HepG2 (cell line): ENCODE data around the gene NDRG2. TPM values are rescaled to one million over a fixed set of nuclear protein-coding genes. Genes with fewer than 3 reads are reported as not detected.

Experiments used
- ADNP ChIP-seq: sonication (generic); formaldehyde crosslinking; IDR thresholded peaks from 2 replicates; pipeline ENCODE4 v1.4.0; 2020; ENCODE audit warnings: missing genetic modification reagents
- ATF7-NPFF ChIP-seq: sonication (generic); formaldehyde crosslinking; IDR thresholded peaks from 2 replicates; pipeline ENCODE4 v1.8.1; 2023; ENCODE audit warnings: mild to moderate bottlenecking, low read depth, missing genetic modification reagents, moderate library complexity
- HNRNPL ChIP-seq: fragments of 200-400 bp; formaldehyde crosslinking; IDR thresholded peaks from 2 replicates; pipeline ENCODE4 v1.6.1; 2017; ENCODE audit warnings: mild to moderate bottlenecking, low read depth, low read length
- IRF2 ChIP-seq: IDR thresholded peaks from 2 replicates; pipeline ENCODE4 v1.6.1; 2018; ENCODE audit warnings: missing genetic modification reagents, missing compliant biosample characterization
- ISL2 ChIP-seq: sonication (generic); formaldehyde crosslinking; IDR thresholded peaks from 2 replicates; pipeline ENCODE4 v1.5.0; 2020; ENCODE audit warnings: missing genetic modification reagents
- JARID2 ChIP-seq: sonication (generic); formaldehyde crosslinking; IDR thresholded peaks from 2 replicates; pipeline ENCODE4 v1.8.1; 2023; ENCODE audit warnings: missing genetic modification reagents, inconsistent platforms; ENCODE audit not compliant: insufficient replicate concordance
- MATR3 ChIP-seq: sonication (generic); formaldehyde crosslinking; IDR thresholded peaks from 2 replicates; pipeline ENCODE4 v1.4.0; 2020; ENCODE audit warnings: missing genetic modification reagents
- MTF1 ChIP-seq: sonication (generic); formaldehyde crosslinking; IDR thresholded peaks from 2 replicates; pipeline ENCODE4 v1.5.0; 2020; ENCODE audit warnings: missing genetic modification reagents
- MXI1 ChIP-seq: IDR thresholded peaks from 3 replicates; pipeline ENCODE4 v1.6.1; 2012; ENCODE audit warnings: low read depth, low read length, inconsistent platforms, borderline replicate concordance
- RBAK ChIP-seq: sonication (generic); formaldehyde crosslinking; IDR thresholded peaks from 2 replicates; pipeline ENCODE4 v1.5.1; 2020; ENCODE audit warnings: mild to moderate bottlenecking, missing genetic modification reagents
- RFX1 ChIP-seq: fragments of 450-650 bp; IDR thresholded peaks from 2 replicates; pipeline ENCODE4 v1.6.1; 2017
- SATB2 ChIP-seq: sonication (generic); formaldehyde crosslinking; IDR thresholded peaks from 2 replicates; pipeline ENCODE4 v1.5.0; 2020; ENCODE audit warnings: missing genetic modification reagents
- SMARCE1 ChIP-seq: fragments of 450-650 bp; IDR thresholded peaks from 2 replicates; pipeline ENCODE4 v1.6.1; 2017; ENCODE audit warnings: borderline replicate concordance
- TCF7 ChIP-seq: sonication (generic); IDR thresholded peaks from 2 replicates; pipeline ENCODE4 v1.6.1; 2016; ENCODE audit warnings: antibody characterized with exemption, low read depth
- ZFY ChIP-seq: sonication (generic); formaldehyde crosslinking; IDR thresholded peaks from 2 replicates; pipeline ENCODE4 v1.4.0; 2020; ENCODE audit warnings: missing genetic modification reagents
- ZMAT3 ChIP-seq: sonication (generic); formaldehyde crosslinking; conservative IDR thresholded peaks from 2 replicates; pipeline ENCODE4 v1.7.0; 2021; ENCODE audit warnings: missing genetic modification reagents
- ZNF225 ChIP-seq: sonication (generic); formaldehyde crosslinking; IDR thresholded peaks from 2 replicates; pipeline ENCODE4 v1.4.0; 2020; ENCODE audit warnings: mild to moderate bottlenecking, missing genetic modification reagents
- ZNF263 ChIP-seq: sonication (generic); formaldehyde crosslinking; IDR thresholded peaks from 2 replicates; pipeline ENCODE4 v1.4.0; 2020; ENCODE audit warnings: missing genetic modification reagents
- ZNF274 ChIP-seq: sonication (generic); formaldehyde crosslinking; IDR thresholded peaks from 2 replicates; pipeline ENCODE4 v1.5.1; 2020; ENCODE audit warnings: mild to moderate bottlenecking, missing genetic modification reagents
- ZNF569 ChIP-seq: sonication (generic); formaldehyde crosslinking; IDR thresholded peaks from 2 replicates; pipeline ENCODE4 v1.5.0; 2020; ENCODE audit warnings: mild to moderate bottlenecking, missing genetic modification reagents, moderate library complexity, borderline replicate concordance
- ZNF749 ChIP-seq: sonication (generic); formaldehyde crosslinking; IDR thresholded peaks from 2 replicates; pipeline ENCODE4 v1.8.0; 2022; ENCODE audit warnings: mild to moderate bottlenecking, missing genetic modification reagents, moderate library complexity, borderline replicate concordance
- polyA plus RNA-seq, 8 experiments: library from polyadenylated mRNA; depleted of rRNA in 3 of 8; stranded (reverse) in 7 of 8; unstranded in 1 of 8; fragments of >200 nt; fragmentation: Illumina TruSeq in 4 of 8; extraction: Trizol in 4 of 8; gene quantifications; 2 replicates each; pipeline versions ENCODE4 v1.2.1 to v1.2.3, GENCODE V29; 2011 to 2016; ENCODE audit warnings: low read depth in 4 of 8, missing spikeins in 1 of 8, mixed read lengths in 1 of 8; ENCODE audit not compliant: insufficient read depth in 1 of 8
- total RNA-seq, 5 experiments: library from RNA; depleted of rRNA; stranded (reverse); fragments of >200 nt; fragmentation: Illumina TruSeq; extraction: Trizol; gene quantifications; 2 replicates each; pipeline ENCODE4 v1.2.3, GENCODE V29; 2016; ENCODE audit warnings: low read depth in 1 of 5
- TF ChIP-seq, protein P1 (sequence below), 2 experiments: fragments of 450-650 bp in 1 of 2; sonication (generic) in 1 of 2; formaldehyde crosslinking; IDR thresholded peaks; 2 replicates each; pipeline versions ENCODE4 v1.5.0 to v1.8.0; 2020 to 2022; ENCODE audit warnings: mild to moderate bottlenecking in 1 of 2, missing genetic modification reagents in 1 of 2
- TF ChIP-seq, protein P2 (sequence below): sonication (generic); formaldehyde crosslinking; IDR thresholded peaks from 2 replicates; pipeline ENCODE4 v1.5.0; 2020; ENCODE audit warnings: missing genetic modification reagents
- TF ChIP-seq, protein P3 (sequence below): sonication (generic); formaldehyde crosslinking; IDR thresholded peaks from 2 replicates; pipeline ENCODE4 v1.8.1; 2023; ENCODE audit warnings: mild to moderate bottlenecking, missing genetic modification reagents, borderline replicate concordance
- TF ChIP-seq, protein P4 (sequence below), 2 experiments: sonication (generic) in 1 of 2; formaldehyde crosslinking in 1 of 2; IDR thresholded peaks; 2 replicates each; pipeline versions ENCODE4 v1.4.0 to v1.6.1; 2018 to 2020; ENCODE audit warnings: missing genetic modification reagents in 2 of 2, borderline replicate concordance in 1 of 2, low read depth in 1 of 2, mild to moderate bottlenecking in 1 of 2, missing biosample characterization in 1 of 2

Gene NDRG2
- total and polyA plus RNA-seq, 2 of the 13 experiments (the other 11 are each of a cell fraction or from before 2014, with no cell fraction given) = 27.2 to 189 TPM

DNA sequence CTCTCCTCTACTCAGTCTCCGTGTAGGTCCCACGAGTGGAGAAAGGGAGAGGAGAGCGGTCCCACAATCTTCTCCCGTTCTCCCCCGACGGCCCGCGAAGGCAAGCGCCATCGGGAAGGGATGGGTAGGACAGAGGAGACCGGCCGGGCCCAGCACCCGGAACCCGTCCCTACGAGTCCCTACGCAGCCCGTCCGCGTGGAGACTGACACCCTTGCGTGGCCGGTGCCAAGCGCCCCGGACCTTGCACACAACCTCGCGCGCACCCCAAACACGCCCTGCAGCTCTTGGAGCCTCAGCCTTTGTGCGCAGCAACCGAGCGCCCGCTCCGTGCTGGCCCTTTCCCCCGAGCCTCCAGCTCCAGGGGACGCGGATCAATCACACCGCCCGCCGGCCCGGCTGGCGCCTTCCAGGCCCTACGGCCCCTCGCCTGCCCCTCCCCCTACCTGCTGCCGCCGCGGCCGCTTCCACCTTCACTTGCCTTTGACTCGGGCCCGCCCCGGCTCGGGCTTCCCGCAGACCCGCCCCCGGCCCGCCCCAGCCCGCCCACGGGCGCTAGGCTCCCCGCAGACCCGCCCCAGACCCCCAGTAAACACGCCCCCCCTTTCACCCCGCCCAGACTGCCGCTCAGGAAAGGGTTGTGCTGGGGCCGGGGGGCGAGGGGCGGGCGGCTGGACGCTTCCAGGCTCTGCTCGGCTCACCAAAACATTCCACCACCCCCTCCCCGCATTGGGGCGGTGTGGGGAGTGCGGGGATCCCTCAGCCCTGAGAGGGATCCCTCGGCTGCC, at the start of gene NDRG2 (continued):
- TF ChIP-seq SATB2 (CRISPR knock-in tag) (peak; percentile 87; the same call in 1 of the 2 replicates), RFX1 (no peak), ISL2 (CRISPR knock-in tag) (peak; percentile 79), ZMAT3 (CRISPR knock-in tag) (peak; percentile 94), SMARCE1 (no peak), ZNF749 (CRISPR knock-in tag) (peak; percentile 90; the same call in 1 of the 2 replicates), RBAK (CRISPR knock-in tag) (no peak), ZNF263 (CRISPR knock-in tag) (0 out of 2 replicates have a peak, but pooled peaks have one; percentile 66), MTF1 (CRISPR knock-in tag) (no peak), MXI1 (0 out of 3 replicates have a peak, but pooled peaks have one; percentile 6), IRF2 (CRISPR knock-in tag) (0 out of 2 replicates have a peak, but pooled peaks have one; percentile 45), ADNP (CRISPR knock-in tag) (0 out of 2 replicates have a peak, but pooled peaks have one; percentile 21), ATF7-NPFF (CRISPR knock-in tag) (peak; percentile 87), ZNF274 (CRISPR knock-in tag) (0 out of 2 replicates have a peak, but pooled peaks have one; percentile 16), JARID2 (CRISPR knock-in tag) (no peak), ZNF569 (CRISPR knock-in tag) (no peak), ZFY (CRISPR knock-in tag) (peak; percentile 91), ZNF225 (CRISPR knock-in tag) (peak; percentile 74), MATR3 (CRISPR knock-in tag) (no peak), HNRNPL (0 out of 2 replicates have a peak, but pooled peaks have one; percentile 41), TCF7 (peak; percentile 89)
- TF ChIP-seq, protein P1, sequence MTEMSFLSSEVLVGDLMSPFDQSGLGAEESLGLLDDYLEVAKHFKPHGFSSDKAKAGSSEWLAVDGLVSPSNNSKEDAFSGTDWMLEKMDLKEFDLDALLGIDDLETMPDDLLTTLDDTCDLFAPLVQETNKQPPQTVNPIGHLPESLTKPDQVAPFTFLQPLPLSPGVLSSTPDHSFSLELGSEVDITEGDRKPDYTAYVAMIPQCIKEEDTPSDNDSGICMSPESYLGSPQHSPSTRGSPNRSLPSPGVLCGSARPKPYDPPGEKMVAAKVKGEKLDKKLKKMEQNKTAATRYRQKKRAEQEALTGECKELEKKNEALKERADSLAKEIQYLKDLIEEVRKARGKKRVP (CRISPR knock-in tag; IDR thresholded peaks at IDR 0.05) = no peak
- TF ChIP-seq, protein P2, sequence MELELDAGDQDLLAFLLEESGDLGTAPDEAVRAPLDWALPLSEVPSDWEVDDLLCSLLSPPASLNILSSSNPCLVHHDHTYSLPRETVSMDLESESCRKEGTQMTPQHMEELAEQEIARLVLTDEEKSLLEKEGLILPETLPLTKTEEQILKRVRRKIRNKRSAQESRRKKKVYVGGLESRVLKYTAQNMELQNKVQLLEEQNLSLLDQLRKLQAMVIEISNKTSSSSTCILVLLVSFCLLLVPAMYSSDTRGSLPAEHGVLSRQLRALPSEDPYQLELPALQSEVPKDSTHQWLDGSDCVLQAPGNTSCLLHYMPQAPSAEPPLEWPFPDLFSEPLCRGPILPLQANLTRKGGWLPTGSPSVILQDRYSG (CRISPR knock-in tag) = peak; percentile 77; the same call in 1 of the 2 replicates
- TF ChIP-seq, protein P3, sequence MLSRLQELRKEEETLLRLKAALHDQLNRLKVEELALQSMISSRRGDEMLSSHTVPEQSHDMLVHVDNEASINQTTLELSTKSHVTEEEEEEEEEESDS = no peak
- TF ChIP-seq, protein P4, sequence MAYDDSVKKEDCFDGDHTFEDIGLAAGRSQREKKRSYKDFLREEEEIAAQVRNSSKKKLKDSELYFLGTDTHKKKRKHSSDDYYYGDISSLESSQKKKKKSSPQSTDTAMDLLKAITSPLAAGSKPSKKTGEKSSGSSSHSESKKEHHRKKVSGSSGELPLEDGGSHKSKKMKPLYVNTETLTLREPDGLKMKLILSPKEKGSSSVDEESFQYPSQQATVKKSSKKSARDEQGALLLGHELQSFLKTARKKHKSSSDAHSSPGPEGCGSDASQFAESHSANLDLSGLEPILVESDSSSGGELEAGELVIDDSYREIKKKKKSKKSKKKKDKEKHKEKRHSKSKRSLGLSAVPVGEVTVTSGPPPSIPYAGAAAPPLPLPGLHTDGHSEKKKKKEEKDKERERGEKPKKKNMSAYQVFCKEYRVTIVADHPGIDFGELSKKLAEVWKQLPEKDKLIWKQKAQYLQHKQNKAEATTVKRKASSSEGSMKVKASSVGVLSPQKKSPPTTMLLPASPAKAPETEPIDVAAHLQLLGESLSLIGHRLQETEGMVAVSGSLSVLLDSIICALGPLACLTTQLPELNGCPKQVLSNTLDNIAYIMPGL (CRISPR knock-in tag; IDR thresholded peaks at IDR 0.05; ENCODE audit: borderline replicate concordance in 1 of 2, low read depth in 1 of 2) = peak; percentile 70 to 80; a peak in 3 of 4 replicates
